Neural cell (in vitro differentiated cells): ENCODE data around the gene HEG1. TPM values are rescaled to one million over a fixed set of nuclear protein-coding genes. Genes with fewer than 3 reads are reported as not detected.

ENCODE experiments used
- H2AFZ ChIP-seq: fragments of 200-600, 300-800 bp; sonication (generic), shearing (Covaris generic); 2 replicates; pipeline ENCODE4 v1.6.0; 2014; ENCODE audit warnings: low read depth, mild to moderate bottlenecking, antibody characterized with exemption, low read length, moderate library complexity
- H3F3A ChIP-seq: fragments of 200-600 bp; shearing (Covaris generic); 2 replicates; pipeline ENCODE4 v1.6.1; 2016; ENCODE audit warnings: mild to moderate bottlenecking, moderate library complexity, mixed read lengths, antibody characterized with exemption, low read length; ENCODE audit not compliant: insufficient read depth, poor library complexity, severe bottlenecking
- H3K27ac ChIP-seq: fragments of 200-600, 300-800 bp; sonication (generic), shearing (Covaris generic); 2 replicates; pipeline ENCODE4 v1.5.1; 2014; ENCODE audit warnings: mild to moderate bottlenecking, low read length, moderate library complexity
- H3K27me3 ChIP-seq: fragments of 300-800, 200-600 bp; sonication (generic), shearing (Covaris generic); 2 replicates; pipeline ENCODE4 v1.6.0; 2014; ENCODE audit warnings: mild to moderate bottlenecking, low read depth, low read length, moderate library complexity; ENCODE audit not compliant: insufficient read depth
- H3K36me3 ChIP-seq: fragments of 300-800, 200-600 bp; sonication (generic), shearing (Covaris generic); 2 replicates; pipeline ENCODE4 v1.5.1; 2014; ENCODE audit warnings: mild to moderate bottlenecking, antibody characterized with exemption, low read length, moderate library complexity; ENCODE audit not compliant: insufficient read depth
- H3K4me2 ChIP-seq: fragments of 300-800, 200-600 bp; sonication (generic), shearing (Covaris generic); 2 replicates; pipeline ENCODE4 v1.6.0; 2014; ENCODE audit warnings: mild to moderate bottlenecking, low read length
- H3K4me3 ChIP-seq: fragments of 300-800, 200-600 bp; sonication (generic), shearing (Covaris generic); 2 replicates; pipeline ENCODE4 v1.5.1; 2014; ENCODE audit warnings: mild to moderate bottlenecking, low read length, moderate library complexity
- H3K79me2 ChIP-seq: fragments of 200-600 bp; shearing (Covaris generic); replicated peaks from 2 replicates; pipeline ENCODE4 v1.6.0; 2014; ENCODE audit warnings: mild to moderate bottlenecking, low read length, moderate library complexity; ENCODE audit not compliant: insufficient read depth
- H3K9ac ChIP-seq: fragments of 300-800, 200-600 bp; sonication (generic), shearing (Covaris generic); 2 replicates; pipeline ENCODE4 v1.6.1; 2016; ENCODE audit warnings: mild to moderate bottlenecking, low read length, mixed read lengths
- H3K9me2 ChIP-seq: fragments of 200-600 bp; shearing (Covaris generic); 2 replicates; pipeline ENCODE4 v1.6.1; 2016; ENCODE audit warnings: mild to moderate bottlenecking, low read length, mixed read lengths; ENCODE audit not compliant: insufficient read depth
- H3K9me3 ChIP-seq: fragments of 200-600, 300-800 bp; sonication (generic), shearing (Covaris generic); 2 replicates; pipeline ENCODE4 v1.6.1; 2016; ENCODE audit warnings: mild to moderate bottlenecking, mixed run types, low read length, moderate library complexity, mixed read lengths
- H4K20me1 ChIP-seq: fragments of 200-600 bp; shearing (Covaris generic); 2 replicates; pipeline ENCODE4 v1.6.1; 2016; ENCODE audit warnings: mild to moderate bottlenecking, mixed run types; ENCODE audit not compliant: insufficient read depth
- EP300 ChIP-seq: fragments of 450-650 bp; conservative IDR thresholded peaks from 2 replicates; pipeline ENCODE4 v1.6.1; 2014; ENCODE audit warnings: antibody characterized with exemption, mild to moderate bottlenecking, moderate library complexity; ENCODE audit not compliant: poor library complexity, severe bottlenecking
- EZH2 ChIP-seq: fragments of 200-600, 300-800 bp; shearing (Covaris generic), sonication (generic); IDR thresholded peaks from 2 replicates; pipeline ENCODE4 v1.6.1; 2014; ENCODE audit warnings: antibody characterized with exemption, low read length, borderline replicate concordance, mild to moderate bottlenecking; ENCODE audit not compliant: insufficient read depth, poor library complexity, severe bottlenecking
- MXI1 ChIP-seq: fragments of 450-650 bp; conservative IDR thresholded peaks from 2 replicates; pipeline ENCODE4 v1.6.1; 2014; ENCODE audit warnings: antibody characterized with exemption, mild to moderate bottlenecking; ENCODE audit not compliant: poor library complexity, severe bottlenecking
- POLR2AphosphoS5 ChIP-seq: IDR thresholded peaks from 2 replicates; pipeline ENCODE4 v1.6.1; 2012
- RAD21 ChIP-seq: fragments of 450-650 bp; conservative IDR thresholded peaks from 2 replicates; pipeline ENCODE4 v1.6.1; 2014; ENCODE audit warnings: antibody characterized with exemption, mild to moderate bottlenecking, moderate library complexity
- SMC3 ChIP-seq: fragments of 450-650 bp; conservative IDR thresholded peaks from 2 replicates; pipeline ENCODE4 v1.6.1; 2014; ENCODE audit warnings: antibody characterized with exemption, mild to moderate bottlenecking, moderate library complexity; ENCODE audit not compliant: poor library complexity
- TAF1 ChIP-seq: IDR thresholded peaks from 2 replicates; pipeline ENCODE4 v1.6.1; 2012; ENCODE audit warnings: low read depth
- polyA plus RNA-seq: library from polyadenylated mRNA; depleted of rRNA; stranded (reverse); fragments of >200 nt; gene quantifications from 2 replicates; pipeline ENCODE4 v1.2.3, GENCODE V29; 2014
- TF ChIP-seq, protein P1 (sequence below): fragments of 450-650 bp; IDR thresholded peaks from 2 replicates; pipeline ENCODE4 v1.5.1; 2014; ENCODE audit warnings: antibody characterized with exemption, mild to moderate bottlenecking, moderate library complexity; ENCODE audit not compliant: poor library complexity, severe bottlenecking
- TF ChIP-seq, protein P2 (sequence below): IDR thresholded peaks from 2 replicates; pipeline ENCODE4 v1.6.1; 2012; ENCODE audit warnings: borderline replicate concordance

HEG1 gene
- polyA plus RNA-seq, 1 donor from 2014 or later = 0.48 TPM

DNA sequence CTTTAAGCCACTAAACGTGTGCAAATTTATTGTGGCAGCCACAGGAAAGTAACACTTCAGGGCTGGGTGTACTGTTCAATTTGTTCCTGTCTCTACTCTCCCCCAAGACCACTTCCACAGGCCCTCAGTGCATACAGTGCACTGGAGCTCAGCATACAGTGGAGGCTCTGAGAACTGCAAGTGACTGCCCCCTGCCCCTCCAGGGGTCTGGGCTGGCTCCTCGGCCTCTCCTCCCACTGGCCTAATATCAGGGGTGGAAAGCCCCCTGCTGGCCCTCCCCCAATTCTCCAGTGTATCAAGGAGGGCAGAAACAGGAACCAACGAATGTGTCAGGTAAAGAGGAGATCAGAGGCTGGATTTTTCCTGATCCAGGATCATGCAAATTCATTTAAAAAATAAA, 19.9 kb upstream of the HEG1 start:
- H3F3A ChIP-seq = no peaks in the 10 kb centered on the region
- TF ChIP-seq, protein P1, sequence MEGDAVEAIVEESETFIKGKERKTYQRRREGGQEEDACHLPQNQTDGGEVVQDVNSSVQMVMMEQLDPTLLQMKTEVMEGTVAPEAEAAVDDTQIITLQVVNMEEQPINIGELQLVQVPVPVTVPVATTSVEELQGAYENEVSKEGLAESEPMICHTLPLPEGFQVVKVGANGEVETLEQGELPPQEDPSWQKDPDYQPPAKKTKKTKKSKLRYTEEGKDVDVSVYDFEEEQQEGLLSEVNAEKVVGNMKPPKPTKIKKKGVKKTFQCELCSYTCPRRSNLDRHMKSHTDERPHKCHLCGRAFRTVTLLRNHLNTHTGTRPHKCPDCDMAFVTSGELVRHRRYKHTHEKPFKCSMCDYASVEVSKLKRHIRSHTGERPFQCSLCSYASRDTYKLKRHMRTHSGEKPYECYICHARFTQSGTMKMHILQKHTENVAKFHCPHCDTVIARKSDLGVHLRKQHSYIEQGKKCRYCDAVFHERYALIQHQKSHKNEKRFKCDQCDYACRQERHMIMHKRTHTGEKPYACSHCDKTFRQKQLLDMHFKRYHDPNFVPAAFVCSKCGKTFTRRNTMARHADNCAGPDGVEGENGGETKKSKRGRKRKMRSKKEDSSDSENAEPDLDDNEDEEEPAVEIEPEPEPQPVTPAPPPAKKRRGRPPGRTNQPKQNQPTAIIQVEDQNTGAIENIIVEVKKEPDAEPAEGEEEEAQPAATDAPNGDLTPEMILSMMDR = no peak
- TF ChIP-seq TAF1 = no peak
- TF ChIP-seq EP300 = no peak
- TF ChIP-seq EZH2 = no peak
- TF ChIP-seq RAD21 = no peak
- no peak for TF ChIP-seq SMC3
- no peak for TF ChIP-seq POLR2AphosphoS5
- TF ChIP-seq, protein P2, sequence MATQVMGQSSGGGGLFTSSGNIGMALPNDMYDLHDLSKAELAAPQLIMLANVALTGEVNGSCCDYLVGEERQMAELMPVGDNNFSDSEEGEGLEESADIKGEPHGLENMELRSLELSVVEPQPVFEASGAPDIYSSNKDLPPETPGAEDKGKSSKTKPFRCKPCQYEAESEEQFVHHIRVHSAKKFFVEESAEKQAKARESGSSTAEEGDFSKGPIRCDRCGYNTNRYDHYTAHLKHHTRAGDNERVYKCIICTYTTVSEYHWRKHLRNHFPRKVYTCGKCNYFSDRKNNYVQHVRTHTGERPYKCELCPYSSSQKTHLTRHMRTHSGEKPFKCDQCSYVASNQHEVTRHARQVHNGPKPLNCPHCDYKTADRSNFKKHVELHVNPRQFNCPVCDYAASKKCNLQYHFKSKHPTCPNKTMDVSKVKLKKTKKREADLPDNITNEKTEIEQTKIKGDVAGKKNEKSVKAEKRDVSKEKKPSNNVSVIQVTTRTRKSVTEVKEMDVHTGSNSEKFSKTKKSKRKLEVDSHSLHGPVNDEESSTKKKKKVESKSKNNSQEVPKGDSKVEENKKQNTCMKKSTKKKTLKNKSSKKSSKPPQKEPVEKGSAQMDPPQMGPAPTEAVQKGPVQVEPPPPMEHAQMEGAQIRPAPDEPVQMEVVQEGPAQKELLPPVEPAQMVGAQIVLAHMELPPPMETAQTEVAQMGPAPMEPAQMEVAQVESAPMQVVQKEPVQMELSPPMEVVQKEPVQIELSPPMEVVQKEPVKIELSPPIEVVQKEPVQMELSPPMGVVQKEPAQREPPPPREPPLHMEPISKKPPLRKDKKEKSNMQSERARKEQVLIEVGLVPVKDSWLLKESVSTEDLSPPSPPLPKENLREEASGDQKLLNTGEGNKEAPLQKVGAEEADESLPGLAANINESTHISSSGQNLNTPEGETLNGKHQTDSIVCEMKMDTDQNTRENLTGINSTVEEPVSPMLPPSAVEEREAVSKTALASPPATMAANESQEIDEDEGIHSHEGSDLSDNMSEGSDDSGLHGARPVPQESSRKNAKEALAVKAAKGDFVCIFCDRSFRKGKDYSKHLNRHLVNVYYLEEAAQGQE = no peak
- TF ChIP-seq MXI1 = no peak
- no peak overlapping the region for H2AFZ ChIP-seq
- no peak overlapping the region for H3K4me2 ChIP-seq
- no peaks in the 10 kb centered on the region for H3K27me3 ChIP-seq
- no peaks in the 10 kb centered on the region for H3K9me2 ChIP-seq
- no peaks in the 10 kb centered on the region for H3K36me3 ChIP-seq
- no peak overlapping the region for H3K27ac ChIP-seq
- H3K9ac ChIP-seq = no peak overlapping the region
- no peaks in the 10 kb centered on the region for H3K9me3 ChIP-seq
- H3K4me3 ChIP-seq = no peak overlapping the region
- no peaks in the 10 kb centered on the region for H4K20me1 ChIP-seq
- no peaks in the 10 kb centered on the region for H3K79me2 ChIP-seq

DNA sequence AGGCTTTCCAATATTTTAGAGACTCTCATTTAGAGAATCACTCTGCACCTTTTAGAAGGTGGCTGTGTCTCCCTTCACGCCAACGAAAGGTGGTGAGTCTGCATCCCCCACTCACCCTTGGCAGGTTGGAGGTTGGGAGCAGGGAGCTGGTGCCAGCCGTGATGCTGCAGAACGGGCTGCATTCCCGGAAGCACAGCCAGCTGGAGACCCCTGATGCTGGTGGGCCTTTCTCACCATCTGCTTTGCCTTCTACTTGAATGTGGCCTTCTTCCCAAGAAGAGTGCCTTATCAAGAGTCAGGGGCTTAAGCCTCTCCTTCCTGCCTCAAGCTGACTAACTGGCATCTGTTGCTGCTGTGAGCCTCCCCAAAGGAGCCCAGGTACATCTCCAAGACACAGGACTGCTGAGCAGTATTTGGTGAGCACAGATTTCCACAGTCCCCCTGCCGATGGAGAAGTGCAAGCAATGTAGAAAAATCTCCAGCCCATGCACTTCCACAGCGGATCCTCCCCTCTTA, 17.7 kb upstream of the HEG1 start:
- no peak overlapping the region for H3K9ac ChIP-seq
- TF ChIP-seq TAF1 = no peak
- no peak for TF ChIP-seq RAD21
- TF ChIP-seq SMC3 = no peak
- TF ChIP-seq, protein P2 = no peak
- no peak for TF ChIP-seq MXI1
- TF ChIP-seq, protein P1 = no peak
- no peak for TF ChIP-seq POLR2AphosphoS5
- no peak for TF ChIP-seq EZH2
- no peak for TF ChIP-seq EP300
- H3K27me3 ChIP-seq = no peaks in the 10 kb centered on the region
- H3K4me2 ChIP-seq = no peak overlapping the region
- no peaks in the 10 kb centered on the region for H3F3A ChIP-seq
- H3K79me2 ChIP-seq = no peaks in the 10 kb centered on the region
- no peak overlapping the region for H3K4me3 ChIP-seq
- H2AFZ ChIP-seq = no peak overlapping the region
- no peaks in the 10 kb centered on the region for H3K9me2 ChIP-seq
- H3K27ac ChIP-seq = no peak overlapping the region
- H3K9me3 ChIP-seq = no peaks in the 10 kb centered on the region
- H4K20me1 ChIP-seq = no peaks in the 10 kb centered on the region
- no peaks in the 10 kb centered on the region for H3K36me3 ChIP-seq
